HepG2 (cell line): ENCODE data around the gene PEX11G. TPM values are rescaled to one million over a fixed set of nuclear protein-coding genes. Genes with fewer than 3 reads are reported as not detected.

ENCODE experiments used
- HDAC2 ChIP-seq: sonication (generic); formaldehyde crosslinking; IDR thresholded peaks from 2 replicates; pipeline ENCODE4 v1.4.0; 2020; ENCODE audit warnings: missing genetic modification reagents
- MED13 ChIP-seq: sonication (generic); formaldehyde crosslinking; IDR thresholded peaks from 2 replicates; pipeline ENCODE4 v1.5.0; 2020; ENCODE audit warnings: missing genetic modification reagents
- MEF2D ChIP-seq: sonication (generic); formaldehyde crosslinking; IDR thresholded peaks from 2 replicates; pipeline ENCODE4 v1.5.1; 2020; ENCODE audit warnings: mild to moderate bottlenecking, missing genetic modification reagents
- RARA ChIP-seq: IDR thresholded peaks from 2 replicates; pipeline ENCODE4 v1.6.1; 2016; ENCODE audit warnings: missing genetic modification reagents, missing compliant biosample characterization
- RBM39 ChIP-seq: fragments of 200-400 bp; formaldehyde crosslinking; IDR thresholded peaks from one replicate; pipeline ENCODE4 v1.6.1; 2018; ENCODE audit warnings: antibody characterized with exemption, mild to moderate bottlenecking, low read depth, low read length; ENCODE audit not compliant: poor library complexity, severe bottlenecking
- SMARCC2 ChIP-seq: fragments of 450-650 bp; IDR thresholded peaks from 2 replicates; pipeline ENCODE4 v1.6.1; 2017; ENCODE audit warnings: antibody characterized with exemption, mild to moderate bottlenecking
- ZFP82 ChIP-seq: sonication (generic); formaldehyde crosslinking; IDR thresholded peaks from 2 replicates; pipeline ENCODE4 v1.5.1; 2020; ENCODE audit warnings: mild to moderate bottlenecking, missing genetic modification reagents, borderline replicate concordance
- ZKSCAN5 ChIP-seq: sonication (generic); formaldehyde crosslinking; IDR thresholded peaks from 2 replicates; pipeline ENCODE4 v1.5.1; 2020; ENCODE audit warnings: mild to moderate bottlenecking, missing genetic modification reagents
- ZNF547 ChIP-seq: sonication (generic); formaldehyde crosslinking; IDR thresholded peaks from 2 replicates; pipeline ENCODE4 v1.5.1; 2020; ENCODE audit warnings: mild to moderate bottlenecking, missing genetic modification reagents
- ZNF644 ChIP-seq: IDR thresholded peaks from 2 replicates; pipeline ENCODE4 v1.6.1; 2016; ENCODE audit warnings: low read depth
- ZNF781 ChIP-seq: sonication (generic); formaldehyde crosslinking; IDR thresholded peaks from 2 replicates; pipeline ENCODE4 v1.5.1; 2020; ENCODE audit warnings: borderline replicate concordance, mild to moderate bottlenecking, missing genetic modification reagents; ENCODE audit errors: not compliant biosample characterization
- ZNF790 ChIP-seq: sonication (generic); formaldehyde crosslinking; IDR thresholded peaks from 2 replicates; pipeline ENCODE4 v1.8.0; 2022; ENCODE audit warnings: missing genetic modification reagents, mild to moderate bottlenecking, borderline replicate concordance
- polyA plus RNA-seq, 8 experiments: library from polyadenylated mRNA; depleted of rRNA in 3 of 8; stranded (reverse) in 7 of 8; unstranded in 1 of 8; fragments of >200 nt; fragmentation: Illumina TruSeq in 4 of 8; extraction: Trizol in 4 of 8; gene quantifications; 2 replicates each; pipeline versions ENCODE4 v1.2.1 to v1.2.3, GENCODE V29; 2011 to 2016; ENCODE audit warnings: low read depth in 4 of 8, missing spikeins in 1 of 8, mixed read lengths in 1 of 8; ENCODE audit not compliant: insufficient read depth in 1 of 8
- total RNA-seq, 5 experiments: library from RNA; depleted of rRNA; stranded (reverse); fragments of >200 nt; fragmentation: Illumina TruSeq; extraction: Trizol; gene quantifications; 2 replicates each; pipeline ENCODE4 v1.2.3, GENCODE V29; 2016; ENCODE audit warnings: low read depth in 1 of 5
- TF ChIP-seq, protein P1 (sequence below): sonication (generic); formaldehyde crosslinking; IDR thresholded peaks from 2 replicates; pipeline ENCODE4 v1.5.1; 2020; ENCODE audit warnings: missing genetic modification reagents, mild to moderate bottlenecking, borderline replicate concordance
- TF ChIP-seq, protein P2 (sequence below): IDR thresholded peaks from 2 replicates; pipeline ENCODE4 v1.4.0; 2020; ENCODE audit warnings: mild to moderate bottlenecking, missing genetic modification reagents
- TF ChIP-seq, protein P3 (sequence below): sonication (generic); formaldehyde crosslinking; IDR thresholded peaks from 2 replicates; pipeline ENCODE4 v1.4.0; 2020; ENCODE audit warnings: low read depth, mild to moderate bottlenecking, missing genetic modification reagents
- TF ChIP-seq, protein P4 (sequence below): sonication (generic); formaldehyde crosslinking; IDR thresholded peaks from 2 replicates; pipeline ENCODE4 v1.4.0; 2020; ENCODE audit warnings: missing genetic modification reagents
- TF ChIP-seq, protein P5 (sequence below): sonication (generic); formaldehyde crosslinking; IDR thresholded peaks from 2 replicates; pipeline ENCODE4 v1.5.0; 2020; ENCODE audit warnings: missing genetic modification reagents
- TF ChIP-seq, protein P6 (sequence below): sonication (generic); formaldehyde crosslinking; IDR thresholded peaks from 2 replicates; pipeline ENCODE4 v1.5.0; 2020; ENCODE audit warnings: missing genetic modification reagents
- TF ChIP-seq, protein P7 (sequence below): IDR thresholded peaks from 2 replicates; pipeline ENCODE4 v1.6.1; 2012; ENCODE audit warnings: inconsistent platforms

The PEX11G gene
- total and polyA plus RNA-seq, 2 of the 13 experiments (the other 11 are each of a cell fraction or from before 2014, with no cell fraction given): not detected

DNA sequence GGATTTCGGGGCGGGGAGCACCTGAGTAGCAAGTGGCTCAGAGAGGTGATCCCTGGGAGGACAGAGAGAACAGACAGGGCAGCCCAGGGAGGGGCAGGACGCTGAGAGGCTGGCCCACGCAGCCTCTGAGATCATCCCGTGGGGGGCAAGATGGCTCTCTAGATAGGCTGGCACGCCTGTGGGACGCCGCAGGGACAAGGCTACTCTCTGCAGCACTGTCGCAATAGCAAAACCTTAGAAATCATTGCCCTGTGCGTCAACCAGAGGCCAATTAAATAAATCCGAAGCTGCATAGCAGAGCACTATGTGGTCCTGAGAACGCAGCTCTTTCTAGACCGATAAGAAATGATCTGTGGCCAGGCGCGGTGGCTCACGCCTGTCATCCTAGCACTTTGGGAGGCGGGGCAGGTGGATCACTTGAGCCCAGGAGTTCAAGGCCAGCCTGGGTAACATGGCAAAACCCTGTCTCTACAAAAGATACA lies 5.1 kb downstream of the PEX11G start (continued):
- TF ChIP-seq, protein P1, sequence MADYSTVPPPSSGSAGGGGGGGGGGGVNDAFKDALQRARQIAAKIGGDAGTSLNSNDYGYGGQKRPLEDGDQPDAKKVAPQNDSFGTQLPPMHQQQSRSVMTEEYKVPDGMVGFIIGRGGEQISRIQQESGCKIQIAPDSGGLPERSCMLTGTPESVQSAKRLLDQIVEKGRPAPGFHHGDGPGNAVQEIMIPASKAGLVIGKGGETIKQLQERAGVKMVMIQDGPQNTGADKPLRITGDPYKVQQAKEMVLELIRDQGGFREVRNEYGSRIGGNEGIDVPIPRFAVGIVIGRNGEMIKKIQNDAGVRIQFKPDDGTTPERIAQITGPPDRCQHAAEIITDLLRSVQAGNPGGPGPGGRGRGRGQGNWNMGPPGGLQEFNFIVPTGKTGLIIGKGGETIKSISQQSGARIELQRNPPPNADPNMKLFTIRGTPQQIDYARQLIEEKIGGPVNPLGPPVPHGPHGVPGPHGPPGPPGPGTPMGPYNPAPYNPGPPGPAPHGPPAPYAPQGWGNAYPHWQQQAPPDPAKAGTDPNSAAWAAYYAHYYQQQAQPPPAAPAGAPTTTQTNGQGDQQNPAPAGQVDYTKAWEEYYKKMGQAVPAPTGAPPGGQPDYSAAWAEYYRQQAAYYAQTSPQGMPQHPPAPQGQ (CRISPR knock-in tag): no peak
- TF ChIP-seq ZFP82 (CRISPR knock-in tag) (no peak), ZNF547 (CRISPR knock-in tag) (no peak), ZKSCAN5 (no peak), MEF2D (CRISPR knock-in tag) (no peak), SMARCC2 (no peak), ZNF790 (CRISPR knock-in tag) (no peak), ZNF644 (no peak), MED13 (CRISPR knock-in tag) (no peak), RBM39 (no peak), HDAC2 (CRISPR knock-in tag) (no peak), ZNF781 (CRISPR knock-in tag) (no peak), RARA (CRISPR knock-in tag) (0 out of 2 replicates have a peak, but pooled peaks have one; percentile 28)
- TF ChIP-seq, protein P2, sequence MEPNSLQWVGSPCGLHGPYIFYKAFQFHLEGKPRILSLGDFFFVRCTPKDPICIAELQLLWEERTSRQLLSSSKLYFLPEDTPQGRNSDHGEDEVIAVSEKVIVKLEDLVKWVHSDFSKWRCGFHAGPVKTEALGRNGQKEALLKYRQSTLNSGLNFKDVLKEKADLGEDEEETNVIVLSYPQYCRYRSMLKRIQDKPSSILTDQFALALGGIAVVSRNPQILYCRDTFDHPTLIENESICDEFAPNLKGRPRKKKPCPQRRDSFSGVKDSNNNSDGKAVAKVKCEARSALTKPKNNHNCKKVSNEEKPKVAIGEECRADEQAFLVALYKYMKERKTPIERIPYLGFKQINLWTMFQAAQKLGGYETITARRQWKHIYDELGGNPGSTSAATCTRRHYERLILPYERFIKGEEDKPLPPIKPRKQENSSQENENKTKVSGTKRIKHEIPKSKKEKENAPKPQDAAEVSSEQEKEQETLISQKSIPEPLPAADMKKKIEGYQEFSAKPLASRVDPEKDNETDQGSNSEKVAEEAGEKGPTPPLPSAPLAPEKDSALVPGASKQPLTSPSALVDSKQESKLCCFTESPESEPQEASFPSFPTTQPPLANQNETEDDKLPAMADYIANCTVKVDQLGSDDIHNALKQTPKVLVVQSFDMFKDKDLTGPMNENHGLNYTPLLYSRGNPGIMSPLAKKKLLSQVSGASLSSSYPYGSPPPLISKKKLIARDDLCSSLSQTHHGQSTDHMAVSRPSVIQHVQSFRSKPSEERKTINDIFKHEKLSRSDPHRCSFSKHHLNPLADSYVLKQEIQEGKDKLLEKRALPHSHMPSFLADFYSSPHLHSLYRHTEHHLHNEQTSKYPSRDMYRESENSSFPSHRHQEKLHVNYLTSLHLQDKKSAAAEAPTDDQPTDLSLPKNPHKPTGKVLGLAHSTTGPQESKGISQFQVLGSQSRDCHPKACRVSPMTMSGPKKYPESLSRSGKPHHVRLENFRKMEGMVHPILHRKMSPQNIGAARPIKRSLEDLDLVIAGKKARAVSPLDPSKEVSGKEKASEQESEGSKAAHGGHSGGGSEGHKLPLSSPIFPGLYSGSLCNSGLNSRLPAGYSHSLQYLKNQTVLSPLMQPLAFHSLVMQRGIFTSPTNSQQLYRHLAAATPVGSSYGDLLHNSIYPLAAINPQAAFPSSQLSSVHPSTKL (CRISPR knock-in tag): 0 out of 2 replicates have a peak, but pooled peaks have one; percentile 31
- TF ChIP-seq, protein P3, sequence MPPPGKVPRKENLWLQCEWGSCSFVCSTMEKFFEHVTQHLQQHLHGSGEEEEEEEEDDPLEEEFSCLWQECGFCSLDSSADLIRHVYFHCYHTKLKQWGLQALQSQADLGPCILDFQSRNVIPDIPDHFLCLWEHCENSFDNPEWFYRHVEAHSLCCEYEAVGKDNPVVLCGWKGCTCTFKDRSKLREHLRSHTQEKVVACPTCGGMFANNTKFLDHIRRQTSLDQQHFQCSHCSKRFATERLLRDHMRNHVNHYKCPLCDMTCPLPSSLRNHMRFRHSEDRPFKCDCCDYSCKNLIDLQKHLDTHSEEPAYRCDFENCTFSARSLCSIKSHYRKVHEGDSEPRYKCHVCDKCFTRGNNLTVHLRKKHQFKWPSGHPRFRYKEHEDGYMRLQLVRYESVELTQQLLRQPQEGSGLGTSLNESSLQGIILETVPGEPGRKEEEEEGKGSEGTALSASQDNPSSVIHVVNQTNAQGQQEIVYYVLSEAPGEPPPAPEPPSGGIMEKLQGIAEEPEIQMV (CRISPR knock-in tag): no peak
- TF ChIP-seq, protein P4, sequence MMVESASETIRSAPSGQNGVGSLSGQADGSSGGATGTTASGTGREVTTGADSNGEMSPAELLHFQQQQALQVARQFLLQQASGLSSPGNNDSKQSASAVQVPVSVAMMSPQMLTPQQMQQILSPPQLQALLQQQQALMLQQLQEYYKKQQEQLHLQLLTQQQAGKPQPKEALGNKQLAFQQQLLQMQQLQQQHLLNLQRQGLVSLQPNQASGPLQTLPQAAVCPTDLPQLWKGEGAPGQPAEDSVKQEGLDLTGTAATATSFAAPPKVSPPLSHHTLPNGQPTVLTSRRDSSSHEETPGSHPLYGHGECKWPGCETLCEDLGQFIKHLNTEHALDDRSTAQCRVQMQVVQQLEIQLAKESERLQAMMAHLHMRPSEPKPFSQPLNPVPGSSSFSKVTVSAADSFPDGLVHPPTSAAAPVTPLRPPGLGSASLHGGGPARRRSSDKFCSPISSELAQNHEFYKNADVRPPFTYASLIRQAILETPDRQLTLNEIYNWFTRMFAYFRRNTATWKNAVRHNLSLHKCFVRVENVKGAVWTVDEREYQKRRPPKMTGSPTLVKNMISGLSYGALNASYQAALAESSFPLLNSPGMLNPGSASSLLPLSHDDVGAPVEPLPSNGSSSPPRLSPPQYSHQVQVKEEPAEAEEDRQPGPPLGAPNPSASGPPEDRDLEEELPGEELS (CRISPR knock-in tag): no peak
- TF ChIP-seq, protein P5, sequence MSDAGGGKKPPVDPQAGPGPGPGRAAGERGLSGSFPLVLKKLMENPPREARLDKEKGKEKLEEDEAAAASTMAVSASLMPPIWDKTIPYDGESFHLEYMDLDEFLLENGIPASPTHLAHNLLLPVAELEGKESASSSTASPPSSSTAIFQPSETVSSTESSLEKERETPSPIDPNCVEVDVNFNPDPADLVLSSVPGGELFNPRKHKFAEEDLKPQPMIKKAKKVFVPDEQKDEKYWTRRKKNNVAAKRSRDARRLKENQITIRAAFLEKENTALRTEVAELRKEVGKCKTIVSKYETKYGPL (CRISPR knock-in tag): no peak
- TF ChIP-seq, protein P6, sequence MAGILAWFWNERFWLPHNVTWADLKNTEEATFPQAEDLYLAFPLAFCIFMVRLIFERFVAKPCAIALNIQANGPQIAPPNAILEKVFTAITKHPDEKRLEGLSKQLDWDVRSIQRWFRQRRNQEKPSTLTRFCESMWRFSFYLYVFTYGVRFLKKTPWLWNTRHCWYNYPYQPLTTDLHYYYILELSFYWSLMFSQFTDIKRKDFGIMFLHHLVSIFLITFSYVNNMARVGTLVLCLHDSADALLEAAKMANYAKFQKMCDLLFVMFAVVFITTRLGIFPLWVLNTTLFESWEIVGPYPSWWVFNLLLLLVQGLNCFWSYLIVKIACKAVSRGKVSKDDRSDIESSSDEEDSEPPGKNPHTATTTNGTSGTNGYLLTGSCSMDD (CRISPR knock-in tag): no peak
- TF ChIP-seq, protein P7, sequence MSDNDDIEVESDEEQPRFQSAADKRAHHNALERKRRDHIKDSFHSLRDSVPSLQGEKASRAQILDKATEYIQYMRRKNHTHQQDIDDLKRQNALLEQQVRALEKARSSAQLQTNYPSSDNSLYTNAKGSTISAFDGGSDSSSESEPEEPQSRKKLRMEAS: peak; percentile 25; the same call in 1 of the 2 replicates
